ENCODE data around the gene GSTO2.

- TF ChIP-seq CTCF (IDR thresholded peaks at IDR 0.05; ENCODE audit: low read length) (peak; percentile 60), EZH2 (IDR thresholded peaks at IDR 0.05; ENCODE audit: borderline replicate concordance, low read length) (no peak)
Observed at GRCh38 chr10:104353325-104354048, 84.5 kb downstream of the GSTO2 start, which contains the start of gene CFAP58.
